ENCODE data around the gene UPK3A.
A peak's percentile ranks its signal among the peaks of the same experiment; 100 is the strongest.

The UPK3A gene

DNA sequence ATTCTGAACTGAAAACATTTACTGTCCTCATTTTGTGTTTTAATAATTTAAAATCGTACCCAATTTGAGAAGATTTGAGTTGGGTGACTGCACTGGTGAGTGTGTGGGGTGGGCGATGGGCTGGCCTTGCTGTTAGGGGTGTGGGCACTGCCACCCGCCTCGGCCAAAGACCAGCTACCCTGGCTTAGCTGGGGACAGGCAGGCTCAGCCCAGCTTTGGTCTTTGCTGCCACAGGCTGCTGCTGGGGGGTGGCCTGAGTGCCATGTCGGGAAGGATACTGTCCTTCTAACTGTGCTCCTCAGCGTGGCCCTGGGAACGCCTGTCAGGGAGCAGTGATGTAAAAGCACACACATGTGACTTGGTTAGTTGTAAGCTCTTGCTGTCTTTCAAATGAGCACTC is 47.3 kb downstream of the UPK3A start:
- no peak for DNase-seq

DNA sequence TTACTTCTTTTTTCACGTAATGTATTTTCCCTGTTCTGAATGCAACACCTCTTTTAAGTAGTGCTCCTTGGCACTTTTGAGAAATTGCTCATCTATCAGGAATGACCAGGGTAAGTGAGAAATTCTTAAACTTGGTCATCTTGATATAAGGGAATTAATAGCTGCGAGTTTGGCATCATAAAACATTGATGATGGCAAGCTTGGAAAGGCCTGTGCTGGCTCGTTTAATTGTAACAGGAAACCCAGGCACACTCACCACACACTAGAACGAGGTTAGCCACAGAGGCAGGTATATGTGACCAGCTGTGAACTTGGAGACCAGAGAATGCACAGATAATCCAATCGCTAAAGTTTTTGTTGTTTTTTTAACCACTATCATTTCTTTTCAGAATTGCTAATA is 49.3 kb downstream of the UPK3A start:
- peak; percentile 42 for DNase-seq

- peak; percentile 94 for DNase-seq
Measured at GRCh38 chr22:45334528-45334927, 49.8 kb downstream of the UPK3A start.

GRCh38 chr22:45335021-45335818 is 50.5 kb downstream of the UPK3A start:
- peak; percentile 64 for DNase-seq

GRCh38 chr22:45335854-45336522 is 51.2 kb downstream of the UPK3A start:
- peak; percentile 64 for DNase-seq

DNA sequence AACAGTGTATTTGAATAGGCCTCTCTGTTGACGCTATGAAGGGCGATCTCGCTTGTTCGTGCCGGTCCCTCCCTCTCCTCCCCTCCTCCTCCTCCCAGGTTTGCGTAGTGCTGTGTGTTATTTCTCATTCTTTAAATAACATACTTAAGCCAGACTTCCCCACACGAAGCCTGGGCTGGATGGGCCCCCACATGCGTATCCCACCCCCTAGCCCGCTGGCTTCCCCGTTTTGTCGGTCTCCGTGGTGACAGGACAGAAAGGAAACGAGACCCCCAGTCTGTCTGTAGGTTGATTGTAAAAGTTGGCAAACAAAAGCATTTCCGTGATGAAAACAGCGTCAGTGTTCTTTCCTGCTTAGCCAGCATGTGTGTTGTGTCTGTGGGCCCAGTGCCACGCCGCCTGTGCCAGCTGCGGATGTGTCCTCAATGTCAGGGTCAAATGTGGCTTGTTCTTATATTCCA is 52.3 kb downstream of the UPK3A start:
- DNase-seq = peak; percentile 82

- no peak for DNase-seq
Measured at GRCh38 chr22:45337536-45337935, 52.8 kb downstream of the UPK3A start.

DNA sequence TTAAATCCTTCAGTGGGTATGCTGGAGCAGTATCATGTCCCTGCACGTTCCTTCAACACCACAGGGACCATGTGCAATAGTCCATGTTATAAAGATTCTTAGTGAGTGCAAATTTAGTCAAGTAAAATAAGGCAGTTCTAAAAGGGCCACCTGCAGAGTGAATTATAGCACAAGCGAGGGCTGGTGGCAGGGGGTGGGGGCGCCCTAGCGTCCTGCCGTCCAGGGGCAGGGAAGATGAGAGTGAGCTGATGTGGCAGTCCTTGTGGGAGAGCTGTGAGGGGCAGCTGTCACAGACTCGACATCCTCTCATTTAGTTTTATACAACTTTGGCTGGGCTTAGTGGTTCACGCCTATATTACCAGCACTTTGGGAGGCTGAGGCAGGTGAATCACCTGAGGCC is 54.0 kb downstream of the UPK3A start:
- no peak for DNase-seq

DNA sequence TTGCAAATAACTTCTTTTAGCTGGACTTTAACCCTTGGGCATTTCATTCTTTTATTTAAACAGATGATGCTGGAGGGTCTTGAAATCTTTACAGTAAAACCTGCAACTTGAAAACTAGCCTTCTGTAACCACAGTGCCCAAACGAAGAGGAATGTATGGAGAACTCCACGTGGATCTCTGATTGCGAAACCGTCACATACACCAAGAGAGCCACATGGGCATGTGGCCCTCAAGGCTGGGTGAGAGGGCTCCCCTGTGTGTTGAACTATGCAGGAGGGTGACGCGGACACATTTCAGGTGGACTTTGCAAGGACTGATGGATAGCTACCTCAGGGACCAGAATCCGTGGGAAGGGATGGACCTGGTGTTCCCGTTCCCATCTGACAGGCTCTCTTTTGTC is 55.6 kb downstream of the UPK3A start:
- DNase-seq = no peak

- no peak for DNase-seq
Measured at GRCh38 chr22:45341498-45341897, 56.7 kb downstream of the UPK3A start.

- DNase-seq = no peak
Measured at GRCh38 chr22:45343143-45343542, 58.4 kb downstream of the UPK3A start.

- no peak for DNase-seq
Measured at GRCh38 chr22:45344334-45344733, 59.6 kb downstream of the UPK3A start.

All from NCI-H1694 (cell line).